Right atrium auricular region (tissue), 2 donors: ENCODE results near the gene PFKM. TPM values are rescaled to one million over a fixed set of nuclear protein-coding genes. Genes with fewer than 3 reads are reported as not detected.

Source experiments
- DNase-seq: peaks from one replicate; pipeline ENCODE4 v3.0.0-alpha.2; 2019; ENCODE audit warnings: low spot score
- H3K27ac ChIP-seq, 2 donors: fragments of 200-600 bp; sonication (generic); 1 replicate in 1 of 2; 2 replicates in 1 of 2; pipeline ENCODE4 v1.5.1; 2016 to 2019
- H3K27me3 ChIP-seq, 2 donors: fragments of 200-600 bp; sonication (generic); one replicate each; pipeline versions ENCODE4 v1.5.1 to v1.6.0; 2017 to 2019
- H3K36me3 ChIP-seq: fragments of 200-600 bp; sonication (generic); one replicate; pipeline ENCODE4 v1.5.1; 2016
- H3K4me1 ChIP-seq, 2 donors: fragments of 200-600 bp; sonication (generic); one replicate each; pipeline versions ENCODE4 v1.5.1 to v1.6.0; 2017 to 2019
- H3K4me3 ChIP-seq, 2 donors: fragments of 200-600 bp; sonication (generic); 1 replicate in 1 of 2; 2 replicates in 1 of 2; pipeline ENCODE4 v1.5.1; 2017 to 2019; ENCODE audit warnings: mild to moderate bottlenecking in 1 of 2, moderate library complexity in 1 of 2
- H3K9me3 ChIP-seq, 2 donors: fragments of 200-600 bp; sonication (generic); one replicate each; pipeline ENCODE4 v1.5.1; 2019
- total RNA-seq, 2 donors: library from RNA; depleted of rRNA; stranded (reverse); fragments of >200 nt; gene quantifications; one replicate each; pipeline ENCODE4 v1.1.0, GENCODE V29; 2016
- TF ChIP-seq, protein P1 (sequence below), 2 donors: fragments of 200-600 bp; sonication (generic); IDR thresholded peaks; one replicate each; pipeline ENCODE4 v1.5.1; 2019; ENCODE audit warnings: antibody characterized with exemption in 2 of 2

The PFKM gene
- total RNA-seq, 2 donors from 2014 or later, result 111 to 193 TPM

DNA sequence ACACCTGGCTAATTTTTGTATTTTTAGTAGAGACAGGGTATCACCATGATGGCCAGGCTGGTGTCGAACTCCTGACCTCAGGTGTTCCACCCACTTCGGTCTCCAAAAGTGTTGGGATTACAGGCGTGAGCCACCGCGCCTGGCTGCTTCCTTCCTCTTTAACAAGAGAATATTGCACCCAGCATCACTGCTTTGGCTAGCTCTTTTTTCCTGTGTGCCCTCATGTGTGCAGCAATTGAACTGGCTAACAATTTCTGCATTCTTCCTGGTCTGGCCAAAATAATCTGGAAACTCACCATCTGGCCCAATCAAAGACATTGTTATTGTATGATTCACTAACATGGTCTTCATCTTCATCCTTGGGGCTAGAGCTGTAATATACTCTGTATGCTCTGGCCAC lies 40.9 kb downstream of the PFKM start:
- H3K9me3 ChIP-seq, result no peaks in the 10 kb centered on the region
- H3K27ac ChIP-seq, result no peak overlapping the region
- peaks cover 0 to 18% of the 10 kb centered on the region in 2 donors for H3K4me1 ChIP-seq

DNA sequence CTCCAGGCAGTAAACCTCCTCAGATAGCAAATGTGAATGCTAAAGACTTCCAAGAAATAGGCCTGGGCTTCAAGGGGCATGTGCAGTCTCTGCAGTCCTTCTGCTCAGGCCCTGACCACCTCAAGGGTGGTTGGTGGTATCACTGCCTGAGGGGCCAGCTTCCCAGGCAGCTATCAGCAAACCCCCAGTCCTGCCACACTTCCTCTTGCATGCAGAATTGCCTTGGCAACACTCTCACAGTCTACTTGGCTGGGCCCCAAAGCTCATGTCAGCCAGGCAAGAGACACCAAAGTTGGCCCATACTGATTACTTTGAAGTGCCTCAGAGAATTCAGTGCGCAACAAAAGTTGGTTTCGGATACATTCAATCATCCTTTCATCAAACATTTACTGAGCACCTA lies 41.6 kb downstream of the PFKM start:
- peak overlapping the region in 1 of 2 donors; percentile 12 for H3K27ac ChIP-seq
- H3K9me3 ChIP-seq, result no peaks in the 10 kb centered on the region
- H3K4me1 ChIP-seq, result peaks cover 0 to 17% of the 10 kb centered on the region in 2 donors
- H3K4me3 ChIP-seq, result no peak overlapping the region
- DNase-seq, result no peak
- no peaks in the 10 kb centered on the region for H3K27me3 ChIP-seq
- no peaks in the 10 kb centered on the region for H3K36me3 ChIP-seq
- TF ChIP-seq, protein P1, sequence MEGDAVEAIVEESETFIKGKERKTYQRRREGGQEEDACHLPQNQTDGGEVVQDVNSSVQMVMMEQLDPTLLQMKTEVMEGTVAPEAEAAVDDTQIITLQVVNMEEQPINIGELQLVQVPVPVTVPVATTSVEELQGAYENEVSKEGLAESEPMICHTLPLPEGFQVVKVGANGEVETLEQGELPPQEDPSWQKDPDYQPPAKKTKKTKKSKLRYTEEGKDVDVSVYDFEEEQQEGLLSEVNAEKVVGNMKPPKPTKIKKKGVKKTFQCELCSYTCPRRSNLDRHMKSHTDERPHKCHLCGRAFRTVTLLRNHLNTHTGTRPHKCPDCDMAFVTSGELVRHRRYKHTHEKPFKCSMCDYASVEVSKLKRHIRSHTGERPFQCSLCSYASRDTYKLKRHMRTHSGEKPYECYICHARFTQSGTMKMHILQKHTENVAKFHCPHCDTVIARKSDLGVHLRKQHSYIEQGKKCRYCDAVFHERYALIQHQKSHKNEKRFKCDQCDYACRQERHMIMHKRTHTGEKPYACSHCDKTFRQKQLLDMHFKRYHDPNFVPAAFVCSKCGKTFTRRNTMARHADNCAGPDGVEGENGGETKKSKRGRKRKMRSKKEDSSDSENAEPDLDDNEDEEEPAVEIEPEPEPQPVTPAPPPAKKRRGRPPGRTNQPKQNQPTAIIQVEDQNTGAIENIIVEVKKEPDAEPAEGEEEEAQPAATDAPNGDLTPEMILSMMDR (IDR thresholded peaks at IDR 0.05), result no peak

More for the DNA sequence above, 40.9 kb downstream of the PFKM start:
- TF ChIP-seq, protein P1 (IDR thresholded peaks at IDR 0.05), result no peak
- no peaks in the 10 kb centered on the region for H3K27me3 ChIP-seq
- H3K36me3 ChIP-seq, result no peaks in the 10 kb centered on the region
- no peak overlapping the region for H3K4me3 ChIP-seq
- no peak for DNase-seq

DNA sequence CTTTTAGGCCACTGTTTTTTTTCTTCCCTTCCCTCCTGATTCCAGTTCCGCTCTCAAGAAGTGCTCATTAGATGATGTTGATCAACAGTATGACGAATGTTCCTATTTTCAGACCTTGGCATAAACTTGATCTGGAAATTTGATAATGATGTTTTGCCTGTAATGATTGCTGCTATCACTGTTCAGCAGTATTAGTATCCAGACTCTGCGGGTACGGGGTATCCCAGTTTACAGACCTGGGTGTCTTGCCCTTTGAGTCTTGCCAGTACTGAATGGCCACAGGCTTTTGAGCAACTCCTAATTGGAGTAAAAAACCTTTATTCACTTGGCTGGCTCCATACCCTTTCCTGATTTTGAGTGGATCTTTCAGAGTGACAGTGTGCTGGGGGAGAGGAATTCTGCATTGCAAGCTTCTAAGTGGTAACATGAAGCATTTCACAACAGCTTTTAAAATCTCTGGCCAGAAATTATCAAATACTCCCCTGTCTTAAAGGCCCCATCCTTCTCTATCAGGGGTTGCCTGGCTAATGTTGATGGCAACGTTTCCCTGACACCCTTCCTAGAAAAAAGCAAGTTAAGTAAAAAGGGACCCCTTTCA lies 44.1 kb downstream of the PFKM start:
- Histone ChIP-seq H3K9me3 (no peaks in the 10 kb centered on the region), H3K4me3 (no peak overlapping the region), H3K36me3 (no peaks in the 10 kb centered on the region), H3K27ac (no peak overlapping the region), H3K4me1 (peaks cover 0 to under 1% of the 10 kb centered on the region in 2 donors), H3K27me3 (no peaks in the 10 kb centered on the region)
- no peak for DNase-seq
- TF ChIP-seq, protein P1 (IDR thresholded peaks at IDR 0.05), result no peak

DNA sequence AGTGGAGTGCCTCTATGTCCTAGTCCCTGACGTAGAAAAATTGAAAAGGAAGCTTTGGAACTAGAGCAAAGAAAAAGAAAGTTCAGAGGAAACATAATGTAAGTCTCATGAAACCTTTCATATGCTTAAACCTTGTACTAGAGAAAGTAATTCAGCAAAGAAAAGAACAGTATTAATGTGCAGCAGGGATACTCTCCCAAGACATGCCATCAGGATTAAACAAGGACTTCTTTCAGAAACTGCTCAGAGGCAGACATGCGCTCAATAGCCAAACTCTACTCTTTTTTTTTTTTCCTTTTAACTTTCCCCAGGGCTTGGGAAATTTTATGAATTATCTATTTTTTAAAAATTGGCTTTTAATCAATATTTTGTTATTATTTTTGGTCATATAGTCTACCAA lies 45.3 kb downstream of the PFKM start:
- no peaks in the 10 kb centered on the region for H3K9me3 ChIP-seq
- no peak overlapping the region for H3K4me3 ChIP-seq
- H3K27ac ChIP-seq, result no peak overlapping the region
- H3K36me3 ChIP-seq, result no peaks in the 10 kb centered on the region
- no peaks in the 10 kb centered on the region for H3K27me3 ChIP-seq
- DNase-seq, result no peak
- TF ChIP-seq, protein P1 (IDR thresholded peaks at IDR 0.05), result no peak
- no peaks in the 10 kb centered on the region for H3K4me1 ChIP-seq

DNA sequence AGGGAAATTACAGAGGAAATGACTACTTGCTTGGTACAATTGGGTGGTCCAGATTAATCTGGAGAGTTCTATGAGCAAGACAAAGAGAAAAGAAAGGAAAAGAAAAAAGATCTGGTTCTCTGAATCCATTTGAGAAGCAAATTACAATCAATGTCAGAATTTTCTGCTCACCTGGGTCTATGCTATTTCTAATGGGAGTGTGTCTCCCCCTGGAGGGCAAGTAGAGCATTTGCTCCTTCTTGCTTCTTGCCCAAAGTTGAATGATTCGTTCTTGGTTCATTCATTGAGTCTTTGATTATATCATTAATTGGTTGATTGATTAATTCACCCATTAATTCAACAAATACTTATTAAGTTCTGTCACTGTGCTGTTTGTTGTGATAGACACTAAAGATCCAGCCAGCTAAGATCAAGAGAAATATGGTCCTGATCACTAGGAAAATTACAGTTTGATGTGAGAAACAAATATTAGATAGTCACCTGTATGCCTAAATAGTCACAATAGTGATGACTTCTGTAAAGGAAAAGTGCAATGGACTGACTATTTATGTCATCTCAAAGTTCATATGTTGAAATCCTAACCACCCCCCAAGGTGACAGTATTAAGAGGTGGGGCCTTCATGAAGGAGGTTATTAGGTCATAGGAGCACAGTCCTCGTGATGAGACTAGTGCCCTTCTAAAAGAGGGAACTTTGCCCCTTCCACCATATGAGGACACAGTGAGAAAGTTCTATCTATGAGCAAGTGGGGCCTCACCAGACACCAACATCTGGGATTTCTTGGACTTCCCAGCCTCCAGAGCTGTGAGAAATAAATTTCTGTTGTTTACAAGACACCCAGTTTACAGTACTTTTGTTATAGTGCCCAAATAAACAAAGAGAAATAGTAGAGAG lies 46.2 kb downstream of the PFKM start:
- H3K27ac ChIP-seq, result no peak overlapping the region

More for the DNA sequence above, 46.2 kb downstream of the PFKM start:
- H3K4me3 ChIP-seq, result no peak overlapping the region
- no peak for DNase-seq
- no peaks in the 10 kb centered on the region for H3K36me3 ChIP-seq
- TF ChIP-seq, protein P1 (IDR thresholded peaks at IDR 0.05), result peak; percentile 83 to 89
- no peaks in the 10 kb centered on the region for H3K27me3 ChIP-seq
- no peaks in the 10 kb centered on the region for H3K4me1 ChIP-seq
- no peaks in the 10 kb centered on the region for H3K9me3 ChIP-seq
